Measurements from ENCODE around the gene TBX15.

Gene TBX15

GRCh38 chr1:118868387-118868786, 119.8 kb downstream of the TBX15 start:
- no peak overlapping the region for H3K27ac ChIP-seq (ENCODE audit: low read depth, low read length)
- H3K36me3 ChIP-seq (ENCODE audit: control insufficient read depth in 1 of 2, insufficient read depth in 2 of 2, low read length in 2 of 2), result no peaks in the 10 kb centered on the region
- no peaks in the 10 kb centered on the region for H3K4me1 ChIP-seq (ENCODE audit: control insufficient read depth in 1 of 2, insufficient read depth in 2 of 2, low read length in 2 of 2)
- H3K9ac ChIP-seq (ENCODE audit: low read depth in 1 of 2, low read length in 2 of 2), result no peak overlapping the region
- no peak overlapping the region for H3K4me3 ChIP-seq (ENCODE audit: low read depth in 1 of 2, low read length in 2 of 2)
- H3K27me3 ChIP-seq (ENCODE audit: control insufficient read depth in 1 of 2, insufficient read depth in 2 of 2, low read length in 2 of 2), result no peaks in the 10 kb centered on the region
- H3K9me3 ChIP-seq (ENCODE audit: control insufficient read depth in 1 of 2, low read length in 2 of 2), result no peaks in the 10 kb centered on the region

GRCh38 chr1:118866330-118866729, 121.8 kb downstream of the TBX15 start:
- H3K9me3 ChIP-seq (ENCODE audit: control insufficient read depth in 1 of 2, low read length in 2 of 2), result no peaks in the 10 kb centered on the region
- H3K27ac ChIP-seq (ENCODE audit: low read depth, low read length), result no peak overlapping the region
- no peak overlapping the region for H3K4me3 ChIP-seq (ENCODE audit: low read depth in 1 of 2, low read length in 2 of 2)
- no peaks in the 10 kb centered on the region for H3K27me3 ChIP-seq (ENCODE audit: control insufficient read depth in 1 of 2, insufficient read depth in 2 of 2, low read length in 2 of 2)
- no peak overlapping the region for H3K9ac ChIP-seq (ENCODE audit: low read depth in 1 of 2, low read length in 2 of 2)
- no peaks in the 10 kb centered on the region for H3K36me3 ChIP-seq (ENCODE audit: control insufficient read depth in 1 of 2, insufficient read depth in 2 of 2, low read length in 2 of 2)
- no peaks in the 10 kb centered on the region for H3K4me1 ChIP-seq (ENCODE audit: control insufficient read depth in 1 of 2, insufficient read depth in 2 of 2, low read length in 2 of 2)

- no peaks in the 10 kb centered on the region for H3K4me1 ChIP-seq (ENCODE audit: control insufficient read depth in 1 of 2, insufficient read depth in 2 of 2, low read length in 2 of 2)
- no peak overlapping the region for H3K27ac ChIP-seq (ENCODE audit: low read depth, low read length)
- H3K27me3 ChIP-seq (ENCODE audit: control insufficient read depth in 1 of 2, insufficient read depth in 2 of 2, low read length in 2 of 2), result no peaks in the 10 kb centered on the region
- no peaks in the 10 kb centered on the region for H3K36me3 ChIP-seq (ENCODE audit: control insufficient read depth in 1 of 2, insufficient read depth in 2 of 2, low read length in 2 of 2)
- H3K9me3 ChIP-seq (ENCODE audit: control insufficient read depth in 1 of 2, low read length in 2 of 2), result no peaks in the 10 kb centered on the region
- H3K9ac ChIP-seq (ENCODE audit: low read depth in 1 of 2, low read length in 2 of 2), result no peak overlapping the region
- no peak overlapping the region for H3K4me3 ChIP-seq (ENCODE audit: low read depth in 1 of 2, low read length in 2 of 2)
These were observed 124.5 kb downstream of the TBX15 start for GRCh38 chr1:118863688-118864087.

DNA sequence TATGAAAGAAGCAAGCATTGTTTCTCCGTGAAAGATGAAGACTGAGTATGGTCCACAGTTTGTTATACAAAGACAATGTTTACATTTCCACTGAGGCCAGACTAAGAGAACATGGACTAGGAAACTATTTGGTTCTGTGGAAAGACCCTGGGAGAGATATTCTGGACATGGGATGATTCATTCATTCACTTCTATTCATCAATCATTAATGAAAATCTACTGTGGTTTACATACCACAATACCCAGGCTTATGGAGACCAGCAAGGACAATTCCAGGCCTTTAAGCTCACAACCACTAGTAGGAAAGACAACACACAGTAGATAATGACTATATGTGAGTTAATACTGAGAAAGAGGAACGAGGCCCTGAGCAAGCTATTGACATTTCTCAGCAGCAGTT, 125.4 kb downstream of the TBX15 start:
- H3K4me1 ChIP-seq (ENCODE audit: control insufficient read depth in 1 of 2, insufficient read depth in 2 of 2, low read length in 2 of 2), result no peaks in the 10 kb centered on the region
- no peaks in the 10 kb centered on the region for H3K36me3 ChIP-seq (ENCODE audit: control insufficient read depth in 1 of 2, insufficient read depth in 2 of 2, low read length in 2 of 2)
- H3K9ac ChIP-seq (ENCODE audit: low read depth in 1 of 2, low read length in 2 of 2), result no peak overlapping the region
- no peak overlapping the region for H3K27ac ChIP-seq (ENCODE audit: low read depth, low read length)
- H3K4me3 ChIP-seq (ENCODE audit: low read depth in 1 of 2, low read length in 2 of 2), result no peak overlapping the region
- H3K27me3 ChIP-seq (ENCODE audit: control insufficient read depth in 1 of 2, insufficient read depth in 2 of 2, low read length in 2 of 2), result no peaks in the 10 kb centered on the region
- no peaks in the 10 kb centered on the region for H3K9me3 ChIP-seq (ENCODE audit: control insufficient read depth in 1 of 2, low read length in 2 of 2)

GRCh38 chr1:118861216-118861615, 126.9 kb downstream of the TBX15 start:
- no peak overlapping the region for H3K4me3 ChIP-seq (ENCODE audit: low read depth in 1 of 2, low read length in 2 of 2)
- no peak overlapping the region for H3K9ac ChIP-seq (ENCODE audit: low read depth in 1 of 2, low read length in 2 of 2)
- no peak overlapping the region for H3K27ac ChIP-seq (ENCODE audit: low read depth, low read length)
- H3K36me3 ChIP-seq (ENCODE audit: control insufficient read depth in 1 of 2, insufficient read depth in 2 of 2, low read length in 2 of 2), result no peaks in the 10 kb centered on the region
- no peaks in the 10 kb centered on the region for H3K9me3 ChIP-seq (ENCODE audit: control insufficient read depth in 1 of 2, low read length in 2 of 2)
- no peaks in the 10 kb centered on the region for H3K27me3 ChIP-seq (ENCODE audit: control insufficient read depth in 1 of 2, insufficient read depth in 2 of 2, low read length in 2 of 2)
- H3K4me1 ChIP-seq (ENCODE audit: control insufficient read depth in 1 of 2, insufficient read depth in 2 of 2, low read length in 2 of 2), result no peaks in the 10 kb centered on the region

- Histone ChIP-seq H3K27me3 (ENCODE audit: control insufficient read depth in 1 of 2, insufficient read depth in 2 of 2, low read length in 2 of 2) (no peaks in the 10 kb centered on the region), H3K4me3 (ENCODE audit: low read depth in 1 of 2, low read length in 2 of 2) (no peak overlapping the region), H3K9ac (ENCODE audit: low read depth in 1 of 2, low read length in 2 of 2) (no peak overlapping the region), H3K27ac (ENCODE audit: low read depth, low read length) (no peak overlapping the region), H3K9me3 (ENCODE audit: control insufficient read depth in 1 of 2, low read length in 2 of 2) (no peaks in the 10 kb centered on the region), H3K4me1 (ENCODE audit: control insufficient read depth in 1 of 2, insufficient read depth in 2 of 2, low read length in 2 of 2) (no peaks in the 10 kb centered on the region), H3K36me3 (ENCODE audit: control insufficient read depth in 1 of 2, insufficient read depth in 2 of 2, low read length in 2 of 2) (no peaks in the 10 kb centered on the region)
These were observed 128.1 kb downstream of the TBX15 start for GRCh38 chr1:118859999-118860398.

DNA sequence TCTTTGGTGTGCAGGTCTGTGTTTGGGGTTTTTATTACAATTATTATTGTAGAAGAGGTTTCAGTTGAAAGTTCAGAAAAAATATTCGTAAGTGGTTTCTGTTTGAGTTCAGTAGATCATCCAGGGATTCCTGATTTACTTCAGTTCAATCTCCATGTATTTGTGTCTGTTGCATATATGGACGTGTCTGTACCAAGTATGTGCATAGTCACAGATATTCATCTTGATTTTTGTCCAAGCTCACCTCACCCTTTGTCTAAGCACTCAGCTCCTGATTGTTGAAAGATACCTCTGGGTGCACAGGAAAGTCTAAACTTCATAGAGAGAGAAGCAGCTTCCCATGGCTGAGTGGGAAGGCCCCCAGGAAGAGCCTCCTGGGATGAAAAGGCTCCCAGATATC, 141.7 kb downstream of the TBX15 start:
- no peak overlapping the region for H3K27ac ChIP-seq (ENCODE audit: low read depth, low read length)
- no peaks in the 10 kb centered on the region for H3K9me3 ChIP-seq (ENCODE audit: control insufficient read depth in 1 of 2, low read length in 2 of 2)
- no peak overlapping the region for H3K9ac ChIP-seq (ENCODE audit: low read depth in 1 of 2, low read length in 2 of 2)
- H3K27me3 ChIP-seq (ENCODE audit: control insufficient read depth in 1 of 2, insufficient read depth in 2 of 2, low read length in 2 of 2), result no peaks in the 10 kb centered on the region
- no peaks in the 10 kb centered on the region for H3K4me1 ChIP-seq (ENCODE audit: control insufficient read depth in 1 of 2, insufficient read depth in 2 of 2, low read length in 2 of 2)
- H3K36me3 ChIP-seq (ENCODE audit: control insufficient read depth in 1 of 2, insufficient read depth in 2 of 2, low read length in 2 of 2), result no peaks in the 10 kb centered on the region
- no peak overlapping the region for H3K4me3 ChIP-seq (ENCODE audit: low read depth in 1 of 2, low read length in 2 of 2)

DNA sequence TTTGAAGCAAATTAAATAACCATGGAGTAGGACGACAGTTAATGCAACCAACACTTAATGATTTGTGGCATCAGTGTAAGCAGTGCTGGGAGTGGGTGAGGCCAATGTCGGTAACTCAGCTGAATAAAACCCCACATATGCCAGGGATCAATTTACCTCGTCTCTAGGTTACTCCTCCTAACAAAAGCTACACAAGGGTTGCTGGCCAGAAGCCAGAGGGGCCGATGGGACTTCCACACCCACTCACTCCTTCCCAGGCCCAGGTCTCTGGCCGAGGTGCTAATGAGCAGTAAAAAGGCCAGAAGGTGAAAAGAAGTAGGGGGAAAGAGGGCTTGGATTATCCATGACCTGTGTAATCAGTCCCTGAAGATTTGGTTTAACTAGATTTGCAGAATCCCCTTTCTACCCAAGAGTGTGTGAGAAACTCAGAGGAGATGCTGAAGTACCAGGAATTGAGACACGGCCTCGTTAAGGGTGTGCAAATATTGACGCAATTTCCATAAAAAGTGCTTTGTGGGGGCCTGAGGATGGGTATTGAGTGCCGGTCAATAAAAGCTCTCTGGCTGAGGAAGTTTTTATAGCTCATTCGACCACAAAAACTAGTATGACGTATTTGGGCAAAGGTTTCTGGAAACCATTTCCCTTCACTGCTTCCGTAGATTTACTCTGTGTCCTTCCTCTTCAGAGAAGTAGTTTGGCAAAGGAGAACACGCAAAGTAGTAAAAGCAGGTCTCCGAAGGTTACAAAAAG, 145.5 kb downstream of the TBX15 start:
- H3K36me3 ChIP-seq (ENCODE audit: control insufficient read depth in 1 of 2, insufficient read depth in 2 of 2, low read length in 2 of 2), result no peaks in the 10 kb centered on the region
- H3K27me3 ChIP-seq (ENCODE audit: control insufficient read depth in 1 of 2, insufficient read depth in 2 of 2, low read length in 2 of 2), result no peaks in the 10 kb centered on the region
- H3K27ac ChIP-seq (ENCODE audit: low read depth, low read length), result no peak overlapping the region
- no peak overlapping the region for H3K4me3 ChIP-seq (ENCODE audit: low read depth in 1 of 2, low read length in 2 of 2)
- no peak overlapping the region for H3K9ac ChIP-seq (ENCODE audit: low read depth in 1 of 2, low read length in 2 of 2)
- no peaks in the 10 kb centered on the region for H3K4me1 ChIP-seq (ENCODE audit: control insufficient read depth in 1 of 2, insufficient read depth in 2 of 2, low read length in 2 of 2)
- no peaks in the 10 kb centered on the region for H3K9me3 ChIP-seq (ENCODE audit: control insufficient read depth in 1 of 2, low read length in 2 of 2)

- Histone ChIP-seq H3K4me1 (ENCODE audit: control insufficient read depth in 1 of 2, insufficient read depth in 2 of 2, low read length in 2 of 2) (no peaks in the 10 kb centered on the region), H3K27ac (ENCODE audit: low read depth, low read length) (no peak overlapping the region), H3K27me3 (ENCODE audit: control insufficient read depth in 1 of 2, insufficient read depth in 2 of 2, low read length in 2 of 2) (no peaks in the 10 kb centered on the region), H3K36me3 (ENCODE audit: control insufficient read depth in 1 of 2, insufficient read depth in 2 of 2, low read length in 2 of 2) (no peaks in the 10 kb centered on the region), H3K4me3 (ENCODE audit: low read depth in 1 of 2, low read length in 2 of 2) (no peak overlapping the region), H3K9ac (ENCODE audit: low read depth in 1 of 2, low read length in 2 of 2) (no peak overlapping the region), H3K9me3 (ENCODE audit: control insufficient read depth in 1 of 2, low read length in 2 of 2) (no peaks in the 10 kb centered on the region)
These were observed 146.6 kb downstream of the TBX15 start for GRCh38 chr1:118841521-118841920.

Measured in duodenal mucosa (tissue), 2 donors.